ENCODE measurements around the gene FARP1.

Gene FARP1

DNA sequence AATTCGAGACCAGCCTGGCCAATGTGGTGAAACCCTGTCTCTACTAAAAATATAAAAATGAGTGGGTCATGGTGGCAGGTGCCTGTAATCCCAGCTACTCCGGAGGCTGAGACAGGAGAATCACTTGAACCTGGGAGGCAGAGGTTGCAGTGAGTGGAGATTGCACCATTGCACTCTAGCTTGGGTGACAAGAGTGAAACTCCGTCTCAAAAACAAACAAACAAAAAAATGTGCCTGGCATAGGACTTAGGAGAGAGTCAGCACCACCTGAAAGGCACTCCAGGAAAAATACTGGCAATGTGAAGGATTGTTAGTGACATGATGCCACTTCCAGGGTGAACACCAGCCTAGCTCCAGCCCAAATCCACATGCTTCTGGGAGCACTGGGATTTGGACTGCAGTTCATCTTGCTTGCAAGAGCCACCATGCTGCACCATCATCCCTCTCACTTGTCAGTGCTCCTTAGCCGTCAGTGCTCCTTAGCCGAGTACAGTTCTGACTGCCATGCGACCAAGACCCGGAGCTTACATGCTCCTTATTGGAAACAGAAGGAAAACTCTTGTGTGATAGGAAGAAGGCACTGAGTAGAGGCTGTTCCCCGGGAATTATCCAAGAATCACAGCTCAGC lies 179.3 kb downstream of the FARP1 start:
- CTCF ChIA-PET: interaction anchor here (1.0 kb wide), 1 partner anchor 108 kb away, joined by 4 read pairs; no protein-coding TSS in a partner anchor
- POLR2A ChIA-PET: no interaction called here
- TF ChIP-seq, protein P1, sequence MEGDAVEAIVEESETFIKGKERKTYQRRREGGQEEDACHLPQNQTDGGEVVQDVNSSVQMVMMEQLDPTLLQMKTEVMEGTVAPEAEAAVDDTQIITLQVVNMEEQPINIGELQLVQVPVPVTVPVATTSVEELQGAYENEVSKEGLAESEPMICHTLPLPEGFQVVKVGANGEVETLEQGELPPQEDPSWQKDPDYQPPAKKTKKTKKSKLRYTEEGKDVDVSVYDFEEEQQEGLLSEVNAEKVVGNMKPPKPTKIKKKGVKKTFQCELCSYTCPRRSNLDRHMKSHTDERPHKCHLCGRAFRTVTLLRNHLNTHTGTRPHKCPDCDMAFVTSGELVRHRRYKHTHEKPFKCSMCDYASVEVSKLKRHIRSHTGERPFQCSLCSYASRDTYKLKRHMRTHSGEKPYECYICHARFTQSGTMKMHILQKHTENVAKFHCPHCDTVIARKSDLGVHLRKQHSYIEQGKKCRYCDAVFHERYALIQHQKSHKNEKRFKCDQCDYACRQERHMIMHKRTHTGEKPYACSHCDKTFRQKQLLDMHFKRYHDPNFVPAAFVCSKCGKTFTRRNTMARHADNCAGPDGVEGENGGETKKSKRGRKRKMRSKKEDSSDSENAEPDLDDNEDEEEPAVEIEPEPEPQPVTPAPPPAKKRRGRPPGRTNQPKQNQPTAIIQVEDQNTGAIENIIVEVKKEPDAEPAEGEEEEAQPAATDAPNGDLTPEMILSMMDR (IDR thresholded peaks at IDR 0.05; ENCODE audit: insufficient read depth, low read length, missing control alignments): no peak
- H3K4me3 ChIP-seq (ENCODE audit: low read depth, low read length): no peak overlapping the region
- DNase-seq (ENCODE audit: low read depth, low spot score): no peak

DNA sequence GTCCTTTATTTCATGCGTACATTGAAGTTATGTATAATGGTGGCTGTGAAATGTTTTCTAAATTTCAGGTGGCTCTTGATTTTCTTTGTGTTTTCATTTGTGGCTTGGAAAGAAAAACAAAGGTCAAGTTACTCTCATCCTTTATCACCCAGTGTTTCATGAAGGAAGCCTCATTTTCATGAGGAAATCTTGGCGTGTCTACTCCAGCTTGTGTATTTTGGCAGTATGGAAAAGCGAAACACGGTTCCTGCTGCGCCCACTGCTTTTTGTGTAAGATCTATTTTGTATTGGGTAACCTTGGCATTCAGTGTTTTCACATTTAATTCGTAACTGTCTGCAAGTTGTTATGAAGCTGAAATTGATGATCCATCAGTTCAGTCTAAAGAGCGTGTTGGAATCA lies 181.2 kb downstream of the FARP1 start:
- TF ChIP-seq, protein P1 (IDR thresholded peaks at IDR 0.05; ENCODE audit: insufficient read depth, low read length, missing control alignments): no peak
- POLR2A ChIA-PET: no interaction called here
- H3K4me3 ChIP-seq (ENCODE audit: low read depth, low read length): no peak overlapping the region
- CTCF ChIA-PET: no interaction called here
- DNase-seq (ENCODE audit: low read depth, low spot score): no peak

DNA sequence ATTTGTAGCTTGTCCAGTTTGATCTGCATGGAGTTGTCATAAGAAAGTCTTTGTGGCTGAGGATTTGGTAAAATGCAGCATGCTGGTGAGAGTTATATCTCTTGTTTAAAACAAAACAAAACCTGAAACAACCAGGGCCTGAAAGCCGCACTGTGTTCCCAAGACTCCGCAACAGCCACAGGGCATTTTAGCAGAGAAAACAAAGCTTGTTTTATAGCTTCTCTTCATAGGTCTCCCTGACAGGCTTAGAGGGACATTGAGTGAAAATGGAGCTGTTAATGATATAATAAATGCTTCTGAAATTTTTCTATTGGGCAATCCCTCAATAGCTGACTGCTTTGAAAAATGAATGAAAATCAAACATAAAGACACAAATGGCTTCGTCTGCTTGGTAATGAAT lies 182.8 kb downstream of the FARP1 start:
- DNase-seq (ENCODE audit: low read depth, low spot score): no peak
- POLR2A ChIA-PET: no interaction called here
- H3K4me3 ChIP-seq (ENCODE audit: low read depth, low read length): no peak overlapping the region
- CTCF ChIA-PET: no interaction called here
- TF ChIP-seq, protein P1 (IDR thresholded peaks at IDR 0.05; ENCODE audit: insufficient read depth, low read length, missing control alignments): no peak

DNA sequence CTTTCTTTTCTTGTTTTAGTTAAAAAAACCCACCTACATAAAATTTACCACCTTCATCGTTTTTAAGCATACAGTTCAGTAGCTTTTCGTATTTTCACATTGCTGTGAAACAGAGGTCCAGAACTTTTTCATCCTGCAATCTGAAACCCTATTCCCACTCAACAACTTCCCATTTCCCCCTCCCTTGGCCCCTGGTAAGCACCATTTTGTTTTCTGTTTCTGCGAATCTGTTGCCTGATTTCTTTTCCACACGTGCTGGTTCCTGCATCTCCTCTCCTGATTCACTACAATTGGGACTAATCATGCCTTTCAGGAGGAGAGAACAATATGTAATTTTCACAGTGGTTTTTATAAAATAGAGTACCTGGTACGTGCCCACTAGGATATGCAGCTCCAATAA lies 183.4 kb downstream of the FARP1 start:
- TF ChIP-seq, protein P1 (IDR thresholded peaks at IDR 0.05; ENCODE audit: insufficient read depth, low read length, missing control alignments): no peak
- POLR2A ChIA-PET: no interaction called here
- H3K4me3 ChIP-seq (ENCODE audit: low read depth, low read length): no peak overlapping the region
- CTCF ChIA-PET: no interaction called here
- DNase-seq (ENCODE audit: low read depth, low spot score): no peak

DNA sequence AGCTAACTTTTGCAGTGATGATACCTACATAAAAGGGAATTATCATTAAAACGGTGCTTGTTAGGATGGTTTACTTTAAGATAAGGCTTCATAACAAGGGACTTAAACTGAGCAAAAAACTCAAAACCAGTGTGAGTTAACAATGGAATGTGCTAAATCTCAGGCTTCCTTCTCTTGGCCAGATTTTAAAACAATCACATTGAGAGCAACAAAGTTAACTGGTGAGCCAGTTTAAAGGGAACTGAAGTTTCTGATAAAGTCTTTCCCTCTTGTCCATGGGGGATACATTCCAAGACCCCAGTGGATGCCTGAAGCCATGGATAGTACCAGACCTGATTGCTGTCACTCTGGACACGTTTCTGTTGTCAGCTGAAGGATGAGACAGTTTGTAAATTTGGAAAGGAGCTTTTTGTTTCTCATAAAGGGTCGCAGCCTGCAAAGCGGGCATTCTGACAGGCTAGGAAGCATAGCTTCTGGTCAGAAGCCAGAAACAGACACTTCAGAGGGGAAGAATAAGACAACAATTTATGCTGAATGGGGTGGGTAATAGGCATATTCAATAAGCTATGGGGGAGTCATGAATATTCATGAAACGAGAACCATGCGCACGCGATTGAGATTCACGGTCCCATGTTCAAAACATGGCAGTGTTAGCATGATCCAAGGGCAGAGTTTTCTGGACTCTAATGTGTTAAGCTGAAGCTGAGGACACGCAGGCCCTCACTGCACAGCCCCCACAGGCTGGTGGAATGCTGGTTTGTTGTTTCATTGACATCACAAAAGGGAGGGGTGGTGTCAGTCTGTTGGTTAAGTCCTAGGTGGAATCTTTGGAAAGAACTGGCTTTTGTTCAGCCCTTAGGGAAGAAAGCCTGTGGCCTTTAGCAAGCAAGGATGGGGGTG lies 184.7 kb downstream of the FARP1 start:
- peak; percentile 56 for DNase-seq (ENCODE audit: low read depth, low spot score)
- ChIA-PET CTCF (no interaction called here), POLR2A (no interaction called here)
- H3K4me3 ChIP-seq (ENCODE audit: low read depth, low read length): no peak overlapping the region
- TF ChIP-seq, protein P1 (IDR thresholded peaks at IDR 0.05; ENCODE audit: insufficient read depth, low read length, missing control alignments): no peak

DNA sequence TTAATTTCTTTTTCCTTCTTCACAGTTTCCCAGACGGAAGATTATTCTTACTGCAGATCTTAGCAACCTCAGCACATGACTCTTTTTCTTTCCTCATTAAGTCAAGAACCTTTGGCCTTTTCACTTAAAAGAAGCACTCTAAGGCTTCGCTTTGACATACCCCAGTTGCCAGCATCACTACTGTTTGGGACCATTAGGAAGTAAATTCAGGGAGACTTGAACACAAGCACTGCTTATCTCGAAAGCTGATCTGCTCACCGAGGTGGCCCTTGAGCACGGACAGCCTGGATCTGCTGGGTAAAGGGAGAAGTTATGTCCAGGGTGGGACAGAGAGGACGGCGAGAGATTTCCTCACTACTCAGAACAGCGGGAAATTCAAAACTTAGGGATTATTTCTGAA lies 185.6 kb downstream of the FARP1 start:
- no peak for DNase-seq (ENCODE audit: low read depth, low spot score)
- ChIA-PET POLR2A (no interaction called here), CTCF (interaction anchor here (0.6 kb wide), 1 partner anchor 16 kb away, joined by 4 read pairs; no protein-coding TSS in a partner anchor)
- H3K4me3 ChIP-seq (ENCODE audit: low read depth, low read length): no peak overlapping the region
- TF ChIP-seq, protein P1 (IDR thresholded peaks at IDR 0.05; ENCODE audit: insufficient read depth, low read length, missing control alignments): no peak

Data from AG04449 (cell line).